ENCODE results near the gene HTR6.

- TF ChIP-seq CTCF (IDR thresholded peaks at IDR 0.05; ENCODE audit: low read length) = no peak
- TF ChIP-seq EZH2 (optimal IDR thresholded peaks at IDR 0.05; ENCODE audit: low read depth, low read length) = no peak
These were observed 11.1 kb downstream of the HTR6 start for GRCh38 chr1:19675797-19676196.

Data from MM.1S (cell line).